Measurements from ENCODE around the gene CNRIP1.

The CNRIP1 gene

GRCh38 chr2:68295516-68295915 is 24.2 kb downstream of the CNRIP1 start:
- DNase-seq (ENCODE audit: low read depth, low spot score): peak; percentile 7
- H3K4me3 ChIP-seq (ENCODE audit: low read length): no peak overlapping the region

GRCh38 chr2:68294913-68295312 is 24.8 kb downstream of the CNRIP1 start:
- DNase-seq (ENCODE audit: low read depth, low spot score): no peak
- no peak overlapping the region for H3K4me3 ChIP-seq (ENCODE audit: low read length)

- no peak for DNase-seq (ENCODE audit: low read depth, low spot score)
- no peak overlapping the region for H3K4me3 ChIP-seq (ENCODE audit: low read length)
Observed at GRCh38 chr2:68294187-68294586, 25.6 kb downstream of the CNRIP1 start.

GRCh38 chr2:68293755-68294154 is 26.0 kb downstream of the CNRIP1 start:
- H3K4me3 ChIP-seq (ENCODE audit: low read length): no peak overlapping the region
- no peak for DNase-seq (ENCODE audit: low read depth, low spot score)

- no peak overlapping the region for H3K4me3 ChIP-seq (ENCODE audit: low read length)
- DNase-seq (ENCODE audit: low read depth, low spot score): no peak
Observed at GRCh38 chr2:68293024-68293423, 26.7 kb downstream of the CNRIP1 start.

GRCh38 chr2:68292108-68292710 is 27.5 kb downstream of the CNRIP1 start:
- peak; percentile 32 for DNase-seq (ENCODE audit: low read depth, low spot score)
- H3K4me3 ChIP-seq (ENCODE audit: low read length): no peak overlapping the region

- no peak overlapping the region for H3K4me3 ChIP-seq (ENCODE audit: low read length)
- no peak for DNase-seq (ENCODE audit: low read depth, low spot score)
Observed at GRCh38 chr2:68291314-68291713, 28.4 kb downstream of the CNRIP1 start.

- no peak overlapping the region for H3K4me3 ChIP-seq (ENCODE audit: low read length)
- no peak for DNase-seq (ENCODE audit: low read depth, low spot score)
Observed at GRCh38 chr2:68290901-68291300, 28.8 kb downstream of the CNRIP1 start.

- no peak for DNase-seq (ENCODE audit: low read depth, low spot score)
- H3K4me3 ChIP-seq (ENCODE audit: low read length): no peak overlapping the region
Observed at GRCh38 chr2:68287580-68288441, 31.9 kb downstream of the CNRIP1 start.

- no peak for DNase-seq (ENCODE audit: low read depth, low spot score)
- no peak overlapping the region for H3K4me3 ChIP-seq (ENCODE audit: low read length)
Observed at GRCh38 chr2:68284896-68285295, 34.9 kb downstream of the CNRIP1 start.

- H3K4me3 ChIP-seq (ENCODE audit: low read length): no peak overlapping the region
- no peak for DNase-seq (ENCODE audit: low read depth, low spot score)
Observed at GRCh38 chr2:68283419-68283812, 36.3 kb downstream of the CNRIP1 start.

- peak; percentile 45 for DNase-seq (ENCODE audit: low read depth, low spot score)
Observed at GRCh38 chr2:68282811-68283418, 36.8 kb downstream of the CNRIP1 start.

GRCh38 chr2:68280796-68281195 is 39.0 kb downstream of the CNRIP1 start:
- no peak for DNase-seq (ENCODE audit: low read depth, low spot score)
- no peak overlapping the region for H3K4me3 ChIP-seq (ENCODE audit: low read length)

More at GRCh38 chr2:68282811-68283418, 36.8 kb downstream of the CNRIP1 start:
- H3K4me3 ChIP-seq (ENCODE audit: low read length): no peak overlapping the region

- DNase-seq (ENCODE audit: low read depth, low spot score): no peak
- H3K4me3 ChIP-seq (ENCODE audit: low read length): no peak overlapping the region
Observed at GRCh38 chr2:68280348-68280747, 39.4 kb downstream of the CNRIP1 start.

- no peak for DNase-seq (ENCODE audit: low read depth, low spot score)
- H3K4me3 ChIP-seq (ENCODE audit: low read length): no peak overlapping the region
Observed at GRCh38 chr2:68279691-68280090, 40.1 kb downstream of the CNRIP1 start.

GRCh38 chr2:68278169-68278568 is 41.6 kb downstream of the CNRIP1 start:
- no peak for DNase-seq (ENCODE audit: low read depth, low spot score)
- no peak overlapping the region for H3K4me3 ChIP-seq (ENCODE audit: low read length)

- DNase-seq (ENCODE audit: low read depth, low spot score): no peak
- H3K4me3 ChIP-seq (ENCODE audit: low read length): no peak overlapping the region
Observed at GRCh38 chr2:68274022-68274421, 45.7 kb downstream of the CNRIP1 start.

- no peak overlapping the region for H3K4me3 ChIP-seq (ENCODE audit: low read length)
- DNase-seq (ENCODE audit: low read depth, low spot score): no peak
Observed at GRCh38 chr2:68272246-68272994, 47.3 kb downstream of the CNRIP1 start.

- no peak for DNase-seq (ENCODE audit: low read depth, low spot score)
Observed at GRCh38 chr2:68266655-68267054, 53.1 kb downstream of the CNRIP1 start.

GRCh38 chr2:68263632-68264031 is 56.1 kb downstream of the CNRIP1 start:
- DNase-seq (ENCODE audit: low read depth, low spot score): no peak
- H3K4me3 ChIP-seq (ENCODE audit: low read length): no peak overlapping the region

More at GRCh38 chr2:68266655-68267054, 53.1 kb downstream of the CNRIP1 start:
- H3K4me3 ChIP-seq (ENCODE audit: low read length): no peak overlapping the region
